ENCODE results near the gene TNFRSF1A.
A peak's percentile ranks its signal among the peaks of the same experiment; 100 is the strongest.

Gene TNFRSF1A

GRCh38 chr12:6336079-6336888 lies 5.6 kb downstream of the TNFRSF1A start:
- DNase-seq, result peak; percentile 52

- DNase-seq, result no peak
Measured at GRCh38 chr12:6335451-6336078, 6.3 kb downstream of the TNFRSF1A start.

GRCh38 chr12:6334940-6335450 lies 6.9 kb downstream of the TNFRSF1A start:
- no peak for DNase-seq

- no peak for DNase-seq
Measured at GRCh38 chr12:6334359-6334758, 7.5 kb downstream of the TNFRSF1A start.

- no peak for DNase-seq
Measured at GRCh38 chr12:6333566-6333965, 8.3 kb downstream of the TNFRSF1A start.

- no peak for DNase-seq
Measured at GRCh38 chr12:6333029-6333428, 8.8 kb downstream of the TNFRSF1A start.

GRCh38 chr12:6332459-6332858 lies 9.4 kb downstream of the TNFRSF1A start:
- no peak for DNase-seq

GRCh38 chr12:6330999-6331714 lies 10.7 kb downstream of the TNFRSF1A start:
- no peak for DNase-seq

- DNase-seq, result no peak
Measured at GRCh38 chr12:6330192-6330591, 11.7 kb downstream of the TNFRSF1A start.

- DNase-seq, result no peak
Measured at GRCh38 chr12:6329703-6330064, 12.2 kb downstream of the TNFRSF1A start.

- no peak for DNase-seq
Measured at GRCh38 chr12:6328945-6329702, 12.8 kb downstream of the TNFRSF1A start.

GRCh38 chr12:6328045-6328779 lies 13.7 kb downstream of the TNFRSF1A start:
- DNase-seq, result no peak

GRCh38 chr12:6327229-6328041 lies 14.4 kb downstream of the TNFRSF1A start:
- DNase-seq, result no peak

GRCh38 chr12:6326316-6327228 lies 15.3 kb downstream of the TNFRSF1A start:
- peak; percentile 8 for DNase-seq

- DNase-seq, result no peak
Measured at GRCh38 chr12:6324936-6325750, 16.7 kb downstream of the TNFRSF1A start.

GRCh38 chr12:6323995-6324711 lies 17.7 kb downstream of the TNFRSF1A start:
- no peak for DNase-seq

GRCh38 chr12:6323340-6323994 lies 18.4 kb downstream of the TNFRSF1A start:
- peak; percentile 38 for DNase-seq

GRCh38 chr12:6322969-6323339 lies 18.9 kb downstream of the TNFRSF1A start:
- no peak for DNase-seq
